Measurements from ENCODE around the gene USP48.

- TF ChIP-seq CTCF (IDR thresholded peaks at IDR 0.05) (no peak), POLR2A (IDR thresholded peaks at IDR 0.05) (no peak)
Observed at GRCh38 chr1:21750841-21751240, 32.1 kb downstream of the USP48 start.

Data from esophagus squamous epithelium (tissue), 4 donors.